Measurements from ENCODE around the gene CLIC2.
"Not testable (repeated sequence)": the region's sequence is repeated elsewhere in the genome, so short reads cannot be mapped to it uniquely, and the experiment has no call there.

The CLIC2 gene

GRCh38 chrX:155334486-155335336, at the start of gene CLIC2:
CLIC2 (minus strand) TSS chrX:155334614; CDS start chrX:155334427, 187 bp downstream.
- no peak for DNase-seq (ENCODE audit: low spot score)
- TF ChIP-seq, protein P1, sequence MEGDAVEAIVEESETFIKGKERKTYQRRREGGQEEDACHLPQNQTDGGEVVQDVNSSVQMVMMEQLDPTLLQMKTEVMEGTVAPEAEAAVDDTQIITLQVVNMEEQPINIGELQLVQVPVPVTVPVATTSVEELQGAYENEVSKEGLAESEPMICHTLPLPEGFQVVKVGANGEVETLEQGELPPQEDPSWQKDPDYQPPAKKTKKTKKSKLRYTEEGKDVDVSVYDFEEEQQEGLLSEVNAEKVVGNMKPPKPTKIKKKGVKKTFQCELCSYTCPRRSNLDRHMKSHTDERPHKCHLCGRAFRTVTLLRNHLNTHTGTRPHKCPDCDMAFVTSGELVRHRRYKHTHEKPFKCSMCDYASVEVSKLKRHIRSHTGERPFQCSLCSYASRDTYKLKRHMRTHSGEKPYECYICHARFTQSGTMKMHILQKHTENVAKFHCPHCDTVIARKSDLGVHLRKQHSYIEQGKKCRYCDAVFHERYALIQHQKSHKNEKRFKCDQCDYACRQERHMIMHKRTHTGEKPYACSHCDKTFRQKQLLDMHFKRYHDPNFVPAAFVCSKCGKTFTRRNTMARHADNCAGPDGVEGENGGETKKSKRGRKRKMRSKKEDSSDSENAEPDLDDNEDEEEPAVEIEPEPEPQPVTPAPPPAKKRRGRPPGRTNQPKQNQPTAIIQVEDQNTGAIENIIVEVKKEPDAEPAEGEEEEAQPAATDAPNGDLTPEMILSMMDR (IDR thresholded peaks at IDR 0.05; ENCODE audit: extremely low read depth, missing control alignments): no peak

- not testable (repeated sequence) for DNase-seq (ENCODE audit: low spot score)
Observed at GRCh38 chrX:155382529-155382967, 48.1 kb upstream of the CLIC2 start.

- DNase-seq (ENCODE audit: low spot score): not testable (repeated sequence)
Observed at GRCh38 chrX:155381843-155382528, 47.6 kb upstream of the CLIC2 start, which contains the start of gene F8A2. F8A2 (plus strand) TSS chrX:155382095; CDS start chrX:155382115, 20 bp downstream.

GRCh38 chrX:155379802-155380201, 45.4 kb upstream of the CLIC2 start:
- DNase-seq (ENCODE audit: low spot score): not testable (repeated sequence)

DNA sequence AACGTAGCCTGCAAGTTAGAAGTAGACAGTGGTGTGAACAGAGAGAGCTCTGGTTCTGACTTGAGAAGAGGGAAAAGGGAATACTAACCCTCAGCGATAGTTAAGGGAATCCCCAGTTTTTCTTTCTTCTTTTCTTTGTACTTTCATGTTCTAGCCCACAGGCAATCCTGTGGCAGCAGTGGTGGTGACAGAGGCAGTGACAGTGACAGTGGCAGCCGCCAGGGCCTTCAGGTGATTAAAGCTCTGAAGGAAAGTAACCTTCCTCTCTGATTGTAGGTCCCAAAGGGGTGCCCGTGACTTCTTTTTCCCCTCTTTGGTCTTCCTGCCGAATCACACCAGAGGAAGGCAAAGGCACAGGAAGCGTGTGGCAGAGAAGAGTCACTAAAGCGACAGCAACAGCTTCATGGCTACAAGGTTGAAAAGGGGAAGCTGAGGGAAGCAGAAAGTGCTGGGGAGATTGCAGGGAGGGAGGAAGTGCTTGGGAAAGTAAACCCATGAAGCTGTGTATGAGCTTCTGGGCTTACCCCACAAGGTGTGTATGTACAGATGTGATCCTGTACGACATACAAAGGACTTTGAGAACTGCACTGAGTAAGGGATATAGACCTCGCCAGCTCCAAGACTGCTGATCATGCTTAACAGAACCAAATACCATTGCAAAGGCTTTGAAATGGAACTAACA, 39.5 kb upstream of the CLIC2 start:
- DNase-seq (ENCODE audit: low spot score): not testable (repeated sequence)

- not testable (repeated sequence) for DNase-seq (ENCODE audit: low spot score)
Observed at GRCh38 chrX:155363712-155364111, 29.3 kb upstream of the CLIC2 start.

- not testable (repeated sequence) for DNase-seq (ENCODE audit: low spot score)
Observed at GRCh38 chrX:155349448-155349847, 15.0 kb upstream of the CLIC2 start.

- DNase-seq (ENCODE audit: low spot score): not testable (repeated sequence)
Observed at GRCh38 chrX:155345689-155346088, 11.3 kb upstream of the CLIC2 start.

GRCh38 chrX:155335337-155335712, 911 bp upstream of the CLIC2 start:
- DNase-seq (ENCODE audit: low spot score): not testable (repeated sequence)

- TF ChIP-seq, protein P1 (IDR thresholded peaks at IDR 0.05; ENCODE audit: extremely low read depth, missing control alignments): no peak
- DNase-seq (ENCODE audit: low spot score): no peak
Observed at GRCh38 chrX:155333544-155334100, 792 bp downstream of the CLIC2 start.

DNA sequence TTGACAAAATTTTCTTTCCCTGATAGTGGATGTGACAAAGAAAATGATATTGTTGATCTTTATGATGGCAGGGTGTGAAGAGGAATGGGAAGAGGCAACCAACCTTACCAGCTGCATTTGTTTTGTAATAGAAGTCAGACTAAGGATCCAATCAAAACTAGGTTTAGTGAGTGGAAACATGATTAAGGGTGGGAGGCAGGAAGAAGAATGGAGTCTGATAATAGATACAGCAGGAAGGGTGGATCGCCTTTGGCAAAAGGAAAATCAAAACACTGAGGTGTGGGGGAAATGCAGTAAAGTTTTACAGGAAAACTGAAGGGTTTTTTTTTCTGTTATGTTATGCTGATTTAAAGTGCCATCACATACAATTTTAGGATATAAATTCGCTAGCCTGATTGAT, 3.4 kb downstream of the CLIC2 start:
- no peak for DNase-seq (ENCODE audit: low spot score)
- TF ChIP-seq, protein P1 (IDR thresholded peaks at IDR 0.05; ENCODE audit: extremely low read depth, missing control alignments): no peak
